ENCODE measurements around the gene DUSP16.

Gene DUSP16

DNA sequence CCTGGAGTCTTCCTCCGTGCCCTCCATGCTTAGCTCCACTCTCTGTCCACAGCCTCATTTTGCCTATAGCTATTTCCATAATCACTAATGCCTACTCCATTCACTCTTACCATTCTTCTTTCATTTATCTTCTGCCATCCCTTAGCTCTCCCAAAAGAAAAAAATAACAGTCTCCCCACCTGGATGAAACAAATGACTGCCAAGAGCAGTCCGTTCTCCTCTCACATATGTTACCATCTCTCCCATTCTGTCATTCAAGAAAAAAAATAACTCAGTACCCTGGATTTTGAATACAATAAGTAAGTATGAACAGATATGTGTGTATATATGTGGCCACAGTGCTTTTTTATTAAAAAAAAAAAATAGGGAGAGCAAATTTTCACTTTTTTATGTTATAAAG, 13.2 kb downstream of the DUSP16 start:
- CTCF ChIA-PET, result interaction anchor here (0.8 to 2.2 kb wide), 8 partner anchors 9 to 67 kb away, joined by 3 to 11 read pairs (median 4); no protein-coding TSS in a partner anchor
- POLR2A ChIA-PET, result interaction anchor here (0.6 to 1.0 kb wide), 2 partner anchors 15 to 101 kb away, joined by 3 to 8 read pairs; no protein-coding TSS in a partner anchor
- TF ChIP-seq, protein P1, sequence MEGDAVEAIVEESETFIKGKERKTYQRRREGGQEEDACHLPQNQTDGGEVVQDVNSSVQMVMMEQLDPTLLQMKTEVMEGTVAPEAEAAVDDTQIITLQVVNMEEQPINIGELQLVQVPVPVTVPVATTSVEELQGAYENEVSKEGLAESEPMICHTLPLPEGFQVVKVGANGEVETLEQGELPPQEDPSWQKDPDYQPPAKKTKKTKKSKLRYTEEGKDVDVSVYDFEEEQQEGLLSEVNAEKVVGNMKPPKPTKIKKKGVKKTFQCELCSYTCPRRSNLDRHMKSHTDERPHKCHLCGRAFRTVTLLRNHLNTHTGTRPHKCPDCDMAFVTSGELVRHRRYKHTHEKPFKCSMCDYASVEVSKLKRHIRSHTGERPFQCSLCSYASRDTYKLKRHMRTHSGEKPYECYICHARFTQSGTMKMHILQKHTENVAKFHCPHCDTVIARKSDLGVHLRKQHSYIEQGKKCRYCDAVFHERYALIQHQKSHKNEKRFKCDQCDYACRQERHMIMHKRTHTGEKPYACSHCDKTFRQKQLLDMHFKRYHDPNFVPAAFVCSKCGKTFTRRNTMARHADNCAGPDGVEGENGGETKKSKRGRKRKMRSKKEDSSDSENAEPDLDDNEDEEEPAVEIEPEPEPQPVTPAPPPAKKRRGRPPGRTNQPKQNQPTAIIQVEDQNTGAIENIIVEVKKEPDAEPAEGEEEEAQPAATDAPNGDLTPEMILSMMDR (IDR thresholded peaks at IDR 0.05; ENCODE audit: control extremely low read depth, extremely low read depth, low read depth, missing control alignments), result no peak
- no peak for DNase-seq (ENCODE audit: extremely low spot score)

- no peak for DNase-seq (ENCODE audit: extremely low spot score)
- ChIA-PET CTCF (interaction anchor here (0.8 to 2.2 kb wide), 10 partner anchors 10 to 97 kb away, joined by 3 to 11 read pairs (median 4); no protein-coding TSS in a partner anchor), POLR2A (interaction anchor here (0.6 to 1.0 kb wide), 2 partner anchors 15 to 100 kb away, joined by 3 to 8 read pairs; no protein-coding TSS in a partner anchor)
- TF ChIP-seq, protein P1 (IDR thresholded peaks at IDR 0.05; ENCODE audit: control extremely low read depth, extremely low read depth, low read depth, missing control alignments), result no peak
These were observed 13.9 kb downstream of the DUSP16 start for GRCh38 chr12:12548713-12549112.

DNA sequence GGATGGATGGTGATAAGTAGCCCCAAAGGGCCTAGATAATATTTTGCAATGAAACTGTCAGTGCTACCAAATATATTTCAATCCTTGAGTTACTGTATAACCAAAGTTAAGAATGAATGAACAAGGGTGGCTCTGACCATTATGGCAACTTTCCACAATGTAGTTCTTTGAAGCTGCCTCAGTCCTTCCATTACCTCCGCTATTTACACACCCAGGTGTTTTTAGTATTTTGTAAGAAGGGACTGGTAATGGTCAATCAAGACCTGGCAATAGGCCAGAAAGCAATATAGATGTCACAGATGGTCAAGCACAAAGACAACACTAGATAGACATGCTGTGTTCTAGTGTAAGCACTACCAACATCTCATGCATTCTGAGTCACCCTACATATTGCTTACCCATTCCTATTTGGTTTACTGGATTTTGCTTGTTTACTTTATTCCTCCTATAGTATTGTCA, 16.3 kb downstream of the DUSP16 start:
- TF ChIP-seq, protein P1 (IDR thresholded peaks at IDR 0.05; ENCODE audit: control extremely low read depth, extremely low read depth, low read depth, missing control alignments), result no peak
- POLR2A ChIA-PET, result no interaction called here
- CTCF ChIA-PET, result interaction anchor here (1.0 to 2.0 kb wide), 4 partner anchors 13 to 71 kb away, joined by 3 to 6 read pairs (median 4); no protein-coding TSS in a partner anchor
- DNase-seq (ENCODE audit: extremely low spot score), result no peak

DNA sequence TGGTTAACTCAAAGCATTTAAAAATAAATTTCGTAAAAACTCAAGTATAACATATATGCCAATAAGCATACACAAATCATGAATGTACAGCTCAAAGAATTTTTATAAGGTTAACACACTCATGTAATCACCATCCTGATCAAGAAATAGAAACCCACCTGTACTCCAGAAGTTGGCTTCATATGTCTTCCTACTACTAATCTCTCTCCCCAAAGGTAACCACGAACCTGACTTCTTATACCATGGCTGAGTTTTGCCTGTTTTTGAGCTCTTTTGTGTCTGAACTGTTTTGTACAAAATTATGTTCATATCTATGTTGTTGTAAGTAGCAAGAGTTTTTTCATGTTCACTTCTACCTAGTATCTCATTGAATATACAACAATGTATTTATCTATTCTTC, 18.7 kb downstream of the DUSP16 start:
- POLR2A ChIA-PET, result no interaction called here
- CTCF ChIA-PET, result interaction anchor here (0.9 to 2.7 kb wide), 10 partner anchors 8 to 35 kb away, joined by 3 to 11 read pairs (median 4); partner anchors contain the start of gene DUSP16
- TF ChIP-seq, protein P1 (IDR thresholded peaks at IDR 0.05; ENCODE audit: control extremely low read depth, extremely low read depth, low read depth, missing control alignments), result no peak
- DNase-seq (ENCODE audit: extremely low spot score), result no peak

DNA sequence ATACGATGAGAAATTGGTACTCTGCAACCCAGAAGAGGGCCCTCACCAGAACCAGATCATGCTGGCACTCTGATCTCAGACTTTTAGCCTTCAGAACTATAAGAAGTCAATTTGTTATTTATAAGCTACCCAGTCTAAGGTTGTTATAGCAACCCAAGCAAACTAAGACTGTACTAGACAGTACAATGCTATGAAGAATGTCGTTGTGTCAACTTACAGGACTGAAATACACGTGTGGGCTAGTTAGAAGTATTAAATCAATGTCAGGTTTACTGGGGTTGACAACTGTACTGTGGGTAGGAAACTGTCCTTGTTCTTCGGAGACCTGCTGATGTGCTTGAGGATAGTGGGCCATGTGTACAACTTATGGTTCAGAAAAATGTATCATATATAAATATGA, 19.7 kb downstream of the DUSP16 start:
- TF ChIP-seq, protein P1 (IDR thresholded peaks at IDR 0.05; ENCODE audit: control extremely low read depth, extremely low read depth, low read depth, missing control alignments), result no peak
- no peak for DNase-seq (ENCODE audit: extremely low spot score)
- ChIA-PET POLR2A (no interaction called here), CTCF (interaction anchor here (1.0 to 2.7 kb wide), 2 partner anchors 9 to 21 kb away, joined by 3 to 11 read pairs; partner anchors contain the start of gene DUSP16)

GRCh38 chr12:12542286-12542685, 20.4 kb downstream of the DUSP16 start:
- no peak for DNase-seq (ENCODE audit: extremely low spot score)
- TF ChIP-seq, protein P1 (IDR thresholded peaks at IDR 0.05; ENCODE audit: control extremely low read depth, extremely low read depth, low read depth, missing control alignments), result no peak
- ChIA-PET POLR2A (no interaction called here), CTCF (interaction anchor here (2.7 kb wide), 1 partner anchor 21 kb away, joined by 11 read pairs; the partner anchor contains the start of gene DUSP16)

Data from GM10248 (cell line).